K562 (cell line): ENCODE results near the gene SYNGR3. TPM values are rescaled to one million over a fixed set of nuclear protein-coding genes. Genes with fewer than 3 reads are reported as not detected.

ENCODE experiments used
- CHD1 ChIP-seq: fragments of 200-600 bp; sonication (generic); IDR thresholded peaks from one replicate; pipeline ENCODE4 v1.6.1; 2012; ENCODE audit warnings: mild to moderate bottlenecking, moderate library complexity, low read length, inconsistent platforms
- DACH1 ChIP-seq: fragments of 450-650 bp; IDR thresholded peaks from 2 replicates; pipeline ENCODE4 v1.6.1; 2018; ENCODE audit not compliant: partially characterized antibody
- ELF4 ChIP-seq: fragments of 450-650 bp; formaldehyde crosslinking; IDR thresholded peaks from 2 replicates; pipeline ENCODE4 v1.4.0; 2022; ENCODE audit warnings: missing genetic modification characterization
- FOSL1 ChIP-seq: fragments of 200-800 bp; sonication (Bioruptor generic); conservative IDR thresholded peaks from 2 replicates; pipeline ENCODE4 v1.6.1; 2016; ENCODE audit warnings: missing genetic modification characterization, missing compliant biosample characterization
- FOXK2 ChIP-seq, 2 experiments: fragments of 450-650 bp; IDR thresholded peaks in 1 of 2; conservative IDR thresholded peaks in 1 of 2; 2 replicates each; pipeline ENCODE4 v1.6.1; 2016; ENCODE audit warnings: low read depth in 2 of 2, mild to moderate bottlenecking in 1 of 2
- GTF2F1 ChIP-seq: IDR thresholded peaks from 2 replicates; pipeline ENCODE4 v1.6.1; 2011; ENCODE audit warnings: low read depth, low read length, improper control_type of control experiment
- HDAC1 ChIP-seq, 2 experiments: fragments of 450-650 bp; IDR thresholded peaks; 2 replicates each; pipeline ENCODE4 v1.6.1; 2016 to 2017; ENCODE audit warnings: inconsistent platforms in 1 of 2, mild to moderate bottlenecking in 1 of 2, moderate library complexity in 1 of 2
- HOXB6 ChIP-seq: fragments of 250-450 bp; sonication (Bioruptor Pico); IDR thresholded peaks from 2 replicates; pipeline ENCODE4 v1.5.1; 2022; ENCODE audit warnings: mild to moderate bottlenecking, borderline replicate concordance
- KDM4B ChIP-seq, 2 experiments: fragments of 450-650 bp in 1 of 2; sonication (generic) in 1 of 2; IDR thresholded peaks; 2 replicates each; pipeline ENCODE4 v1.6.1; 2016 to 2017; ENCODE audit warnings: borderline replicate concordance in 2 of 2, antibody characterized with exemption in 1 of 2, low read depth in 1 of 2, mild to moderate bottlenecking in 1 of 2
- L3MBTL2 ChIP-seq: fragments of 450-650 bp; IDR thresholded peaks from 2 replicates; pipeline ENCODE4 v1.6.1; 2016; ENCODE audit warnings: mild to moderate bottlenecking, moderate library complexity
- LEF1 ChIP-seq: fragments of 450-650 bp; IDR thresholded peaks from 2 replicates; pipeline ENCODE4 v1.6.1; 2016; ENCODE audit warnings: mild to moderate bottlenecking
- MXI1 ChIP-seq: IDR thresholded peaks from 2 replicates; pipeline ENCODE4 v1.6.1; 2011; ENCODE audit warnings: low read depth, mild to moderate bottlenecking, improper control_type of control experiment, low read length
- NEUROD1 ChIP-seq: fragments of 150-350 bp; IDR thresholded peaks from 2 replicates; pipeline ENCODE4 v1.6.1; 2014; ENCODE audit warnings: borderline replicate concordance, low read length, low read depth; ENCODE audit not compliant: partially characterized antibody
- NRF1 ChIP-seq, 2 experiments: fragments of 450-650 bp; IDR thresholded peaks in 1 of 2; conservative IDR thresholded peaks in 1 of 2; 2 replicates each; pipeline ENCODE4 v1.6.1; 2014; ENCODE audit warnings: mild to moderate bottlenecking in 2 of 2
- PHF8 ChIP-seq: fragments of 200-600 bp; sonication (generic); IDR thresholded peaks from 2 replicates; pipeline ENCODE4 v1.6.1; 2012; ENCODE audit warnings: mixed run types, mild to moderate bottlenecking, inconsistent platforms, low read length, moderate library complexity, borderline replicate concordance
- PRPF4 ChIP-seq: fragments of 200-400 bp; formaldehyde crosslinking; IDR thresholded peaks from one replicate; pipeline ENCODE4 v1.6.1; 2017; ENCODE audit warnings: low read length, low read depth, mild to moderate bottlenecking; ENCODE audit not compliant: insufficient read depth, poor library complexity, severe bottlenecking
- SIN3B ChIP-seq: fragments of 450-650 bp; IDR thresholded peaks from 2 replicates; pipeline ENCODE4 v1.6.1; 2017; ENCODE audit warnings: low read depth, mild to moderate bottlenecking, moderate library complexity
- TCF7 ChIP-seq: sonication (generic); IDR thresholded peaks from 2 replicates; pipeline ENCODE4 v1.6.1; 2016; ENCODE audit warnings: antibody characterized with exemption, borderline replicate concordance
- TEAD4 ChIP-seq, 2 experiments: sonication (generic) in 1 of 2; formaldehyde crosslinking in 1 of 2; IDR thresholded peaks; 2 replicates each; pipeline versions ENCODE4 v1.6.1 to v1.8.0; 2012 to 2022; ENCODE audit warnings: borderline replicate concordance in 1 of 2, inconsistent platforms in 1 of 2, low read length in 1 of 2, mild to moderate bottlenecking in 1 of 2, missing genetic modification reagents in 1 of 2
- TRIM28 ChIP-seq: fragments of 450-650 bp; IDR thresholded peaks from 2 replicates; pipeline ENCODE4 v1.6.1; 2017
- ZMIZ1 ChIP-seq, 2 experiments: fragments of 150-350 bp in 1 of 2; IDR thresholded peaks; 2 replicates each; pipeline ENCODE4 v1.6.1; 2012 to 2016; ENCODE audit warnings: low read depth in 2 of 2, low read length in 2 of 2, mild to moderate bottlenecking in 1 of 2, moderate library complexity in 1 of 2
- ZNF212 ChIP-seq: fragments of 450-650 bp; formaldehyde crosslinking; IDR thresholded peaks from 2 replicates; pipeline ENCODE4 v1.4.0; 2020; ENCODE audit warnings: mild to moderate bottlenecking
- ZNF311 ChIP-seq: fragments of 250-450 bp; sonication (Bioruptor Pico); IDR thresholded peaks from 2 replicates; pipeline ENCODE4 v1.4.0; 2020; ENCODE audit warnings: mild to moderate bottlenecking, moderate library complexity
- ZNF384 ChIP-seq: IDR thresholded peaks from 2 replicates; pipeline ENCODE4 v1.6.1; 2012; ENCODE audit warnings: low read depth, low read length, improper control_type of control experiment
- ZNF551 ChIP-seq: fragments of 250-450 bp; sonication (Bioruptor Pico); IDR thresholded peaks from 2 replicates; pipeline ENCODE4 v1.5.0; 2021; ENCODE audit warnings: mild to moderate bottlenecking, moderate library complexity
- ZNF695 ChIP-seq: fragments of 450-650 bp; formaldehyde crosslinking; IDR thresholded peaks from 2 replicates; pipeline ENCODE4 v1.4.0; 2020; ENCODE audit warnings: mild to moderate bottlenecking, moderate library complexity
- polyA plus RNA-seq, 8 experiments: library from polyadenylated mRNA; depleted of rRNA in 4 of 8; stranded (reverse) in 5 of 8; unstranded in 3 of 8; fragments of >200 nt; fragmentation: Nextera tagmentation in 2 of 8; fragmentation: Illumina TruSeq in 1 of 8; extraction: Ambion mirVana in 2 of 8; extraction: Trizol in 1 of 8; gene quantifications; 2 replicates each; pipeline versions ENCODE4 v1.2.1 to v1.2.3, GENCODE V29; 2011 to 2014; ENCODE audit warnings: inconsistent platforms in 1 of 8, missing spikeins in 1 of 8
- total RNA-seq, 7 experiments: library from RNA; depleted of rRNA in 6 of 7; stranded (reverse); fragments of >200 nt in 6 of 7; fragmentation: Illumina TruSeq in 2 of 7; extraction: Trizol in 2 of 7; gene quantifications; 2 replicates each; pipeline versions ENCODE4 v1.2.1 to v1.2.3, GENCODE V29; 2011 to 2021; ENCODE audit warnings: low replicate concordance in 1 of 7

The SYNGR3 gene
- total and polyA plus RNA-seq, 9 of the 15 experiments (the other 6 are each of a cell fraction or from before 2014, with no cell fraction given) = 3.7 to 69.2 (median 36.3) TPM

GRCh38 chr16:1971796-1972489 lies 17.8 kb upstream of the SYNGR3 start, which contains the start of gene TBL3 (continued):
- 0 out of 2 replicates have a peak, but pooled peaks have one; percentile 4 for TF ChIP-seq ZNF212 (CRISPR knock-in tag)
- TF ChIP-seq LEF1 = no peak
- TF ChIP-seq HDAC1 (IDR thresholded peaks at IDR 0.05) = peak in 1 of 2 experiments; percentile 96; a peak in 2 of 4 replicates
- peak; percentile 67; the same call in 1 of the 2 replicates for TF ChIP-seq TCF7
- peak; percentile 58 for TF ChIP-seq CHD1
- 0 out of 4 replicates have a peak, but pooled peaks of 1 of the 2 experiments have one; percentile 20 for TF ChIP-seq ZMIZ1 (IDR thresholded peaks at IDR 0.05; ENCODE audit: low read depth in 2 of 2, low read length in 2 of 2)
- TF ChIP-seq DACH1 = peak; percentile 75
- 0 out of 2 replicates have a peak, but pooled peaks have one; percentile 9 for TF ChIP-seq TEAD4 (IDR thresholded peaks at IDR 0.05; ENCODE audit: low read length)
- TF ChIP-seq TEAD4 (CRISPR knock-in tag; IDR thresholded peaks at IDR 0.05; ENCODE audit: borderline replicate concordance) = no peak
- TF ChIP-seq L3MBTL2 = peak; percentile 83
- TF ChIP-seq FOSL1 (tag) = peak; percentile 41
- TF ChIP-seq KDM4B (IDR thresholded peaks at IDR 0.05; ENCODE audit: borderline replicate concordance in 2 of 2, low read depth in 1 of 2) = peak in 1 of 2 experiments; percentile 94; a peak in 2 of 4 replicates
- peak; percentile 85 for TF ChIP-seq MXI1
- peak; percentile 33 to 57 for TF ChIP-seq NRF1 (conservative IDR thresholded peaks at IDR 0.05 in 1 of 2, IDR thresholded peaks at IDR 0.05 in 1 of 2)
- TF ChIP-seq ZNF384 = peak; percentile 43; the same call in 1 of the 2 replicates
- TF ChIP-seq NEUROD1 = peak; percentile 83
- TF ChIP-seq HOXB6 (CRISPR knock-in tag) = no peak
- peak; percentile 99 for TF ChIP-seq SIN3B
- peak; percentile 91 for TF ChIP-seq PRPF4
- peak; percentile 54 to 85; a peak in 3 of 4 replicates for TF ChIP-seq FOXK2 (conservative IDR thresholded peaks at IDR 0.05 in 1 of 2, IDR thresholded peaks at IDR 0.05 in 1 of 2; ENCODE audit: low read depth in 2 of 2)
- peak; percentile 73; the same call in 1 of the 2 replicates for TF ChIP-seq GTF2F1
- TF ChIP-seq PHF8 = peak; percentile 86
- no peak for TF ChIP-seq ZNF551
- TF ChIP-seq TRIM28 = no peak
- TF ChIP-seq ELF4 = peak; percentile 93
- TF ChIP-seq ZNF311 = 0 out of 2 replicates have a peak, but pooled peaks have one; percentile 58
- no peak for TF ChIP-seq ZNF695
